Camera-type eye (tissue), 1 donor: ENCODE results near the gene NPIPB4. TPM values are rescaled to one million over a fixed set of nuclear protein-coding genes. Genes with fewer than 3 reads are reported as not detected.

Experiments used
- total RNA-seq: library from RNA; depleted of rRNA; stranded (reverse); fragments of >200 nt; gene quantifications from one replicate; pipeline ENCODE4 v1.2.3, GENCODE V29; 2014

NPIPB4 gene
- 102 TPM for total RNA-seq

DNA sequence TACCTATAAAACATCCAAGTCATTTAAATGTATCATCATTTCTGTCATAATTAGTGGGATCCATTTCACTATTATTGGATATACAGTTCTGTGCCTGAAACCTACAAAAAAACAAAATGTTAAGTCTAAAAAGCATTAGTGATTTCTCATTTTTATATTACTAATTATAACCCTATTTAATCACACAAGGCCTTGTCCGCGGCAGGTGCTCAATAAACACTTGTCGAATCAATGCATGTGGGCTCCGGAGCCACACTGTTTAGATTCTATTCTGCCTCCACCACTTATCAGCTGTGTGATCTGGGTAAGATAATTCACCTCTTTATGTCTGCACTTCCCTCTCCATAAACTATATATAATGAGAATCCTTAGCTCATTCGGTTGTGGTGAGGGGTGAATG, at the start of gene NPIPB4:
Gene NPIPB4 (minus strand): TSS at position 101 of the 400 bp plus-strand sequence. CDS start 378 bp downstream, outside the sequence.

Other genes with a start within 250 kb of the NPIPB4 start
- gene IGSF6, start 205.1 kb downstream of the NPIPB4 start, total RNA-seq, result 0.99 TPM
- 0.22 TPM for gene OTOA, start 193.8 kb downstream of the NPIPB4 start, total RNA-seq
- 262 TPM for gene UQCRC2, start 95.6 kb upstream of the NPIPB4 start, total RNA-seq
- gene PDZD9, start 143.4 kb upstream of the NPIPB4 start, total RNA-seq, result not detected
- 33.6 TPM for gene MOSMO, start 150.4 kb upstream of the NPIPB4 start, total RNA-seq
- 0.33 TPM for gene VWA3A, start 234.8 kb upstream of the NPIPB4 start, total RNA-seq